ENCODE data around the gene CCDC188. TPM values are rescaled to one million over a fixed set of nuclear protein-coding genes. Genes with fewer than 3 reads are reported as not detected.

CCDC188 gene
- total RNA-seq, 1 donor from 2014 or later: not detected

- H3K9me3 ChIP-seq (ENCODE audit: insufficient read depth, low read depth, low read length): no peaks in the 10 kb centered on the region
- peaks cover 15% of the 10 kb centered on the region for H3K36me3 ChIP-seq (ENCODE audit: insufficient read depth, low read length)
- no peak overlapping the region for H3K27ac ChIP-seq (ENCODE audit: low read depth, low read length)
- peaks cover 70% of the 10 kb centered on the region for H3K79me2 ChIP-seq (ENCODE audit: insufficient read depth, low read length)
- peaks cover 58% of the 10 kb centered on the region for H4K20me1 ChIP-seq (ENCODE audit: insufficient read depth, low read length)
- no peak for TF ChIP-seq EZH2 (IDR thresholded peaks at IDR 0.05; ENCODE audit: insufficient read depth, low read length)
- Mint-ChIP-seq H3K4me1 (ENCODE audit: low read depth, unreplicated experiment) (peaks cover 3% of the 10 kb centered on the region), H3K36me3 (ENCODE audit: low read depth, unreplicated experiment) (peaks cover 10% of the 10 kb centered on the region), H3K27me3 (ENCODE audit: low read depth, unreplicated experiment) (no peaks in the 10 kb centered on the region), H3K9me3 (ENCODE audit: unreplicated experiment) (no peaks in the 10 kb centered on the region), H3K27ac (ENCODE audit: unreplicated experiment) (no peak overlapping the region), H3K4me3 (ENCODE audit: unreplicated experiment) (peak overlapping the region; percentile 8)
- no peak overlapping the region for H3K4me2 ChIP-seq (ENCODE audit: low read length)
- no peak overlapping the region for H3K9ac ChIP-seq (ENCODE audit: low read length)
- no peak overlapping the region for H2AFZ ChIP-seq (ENCODE audit: low read depth, low read length)
- no peak overlapping the region for H3K4me3 ChIP-seq (ENCODE audit: insufficient read depth, low read depth, low read length)
- no peaks in the 10 kb centered on the region for H3K27me3 ChIP-seq (ENCODE audit: insufficient read depth, low read length)
- DNase-seq (ENCODE audit: low read depth) (no peak), FAIRE-seq (no peak)
- peaks cover 12% of the 10 kb centered on the region for H3K4me1 ChIP-seq (ENCODE audit: insufficient read depth, low read length)
These were observed 28.9 kb downstream of the CCDC188 start for GRCh38 chr22:20121856-20122415.

- H3K27me3 Mint-ChIP-seq (ENCODE audit: low read depth, unreplicated experiment): no peaks in the 10 kb centered on the region
- Histone ChIP-seq H3K4me3 (ENCODE audit: insufficient read depth, low read depth, low read length) (peak overlapping the region; percentile 73), H3K27me3 (ENCODE audit: insufficient read depth, low read length) (no peaks in the 10 kb centered on the region), H3K4me1 (ENCODE audit: insufficient read depth, low read length) (peaks cover 17% of the 10 kb centered on the region), H3K36me3 (ENCODE audit: insufficient read depth, low read length) (peaks cover 12% of the 10 kb centered on the region), H3K79me2 (ENCODE audit: insufficient read depth, low read length) (peaks cover 88% of the 10 kb centered on the region), H3K4me2 (ENCODE audit: low read length) (peak overlapping the region; percentile 85), H3K9me3 (ENCODE audit: insufficient read depth, low read depth, low read length) (no peaks in the 10 kb centered on the region), H4K20me1 (ENCODE audit: insufficient read depth, low read length) (peaks cover 40% of the 10 kb centered on the region), H3K27ac (ENCODE audit: low read depth, low read length) (peak overlapping the region; percentile 66), H2AFZ (ENCODE audit: low read depth, low read length) (no peak overlapping the region), H3K9ac (ENCODE audit: low read length) (peak overlapping the region; percentile 96)
- H3K4me1 Mint-ChIP-seq (ENCODE audit: low read depth, unreplicated experiment): peaks cover 3% of the 10 kb centered on the region
- H3K36me3 Mint-ChIP-seq (ENCODE audit: low read depth, unreplicated experiment): peaks cover 12% of the 10 kb centered on the region
- TF ChIP-seq CTCF (IDR thresholded peaks at IDR 0.05; ENCODE audit: insufficient read depth, low read depth, low read length): no peak
- no peak for TF ChIP-seq EZH2 (IDR thresholded peaks at IDR 0.05; ENCODE audit: insufficient read depth, low read length)
- DNase-seq (ENCODE audit: low read depth) (no peak), FAIRE-seq (no peak)
- H3K27ac Mint-ChIP-seq (ENCODE audit: unreplicated experiment): peak overlapping the region; percentile 89
- no peaks in the 10 kb centered on the region for H3K9me3 Mint-ChIP-seq (ENCODE audit: unreplicated experiment)
- peak overlapping the region; percentile 93 for H3K4me3 Mint-ChIP-seq (ENCODE audit: unreplicated experiment)
These were observed 32.4 kb downstream of the CCDC188 start for GRCh38 chr22:20118300-20119020.

GRCh38 chr22:20117633-20118299 is 33.1 kb downstream of the CCDC188 start:
- Histone ChIP-seq H3K4me2 (ENCODE audit: low read length) (peak overlapping the region; percentile 85), H3K4me1 (ENCODE audit: insufficient read depth, low read length) (peaks cover 17% of the 10 kb centered on the region), H3K27me3 (ENCODE audit: insufficient read depth, low read length) (no peaks in the 10 kb centered on the region), H3K27ac (ENCODE audit: low read depth, low read length) (peak overlapping the region; percentile 66), H3K36me3 (ENCODE audit: insufficient read depth, low read length) (peaks cover 12% of the 10 kb centered on the region), H4K20me1 (ENCODE audit: insufficient read depth, low read length) (peaks cover 38% of the 10 kb centered on the region), H3K4me3 (ENCODE audit: insufficient read depth, low read depth, low read length) (peak overlapping the region; percentile 73), H3K9ac (ENCODE audit: low read length) (peak overlapping the region; percentile 96), H3K9me3 (ENCODE audit: insufficient read depth, low read depth, low read length) (no peaks in the 10 kb centered on the region), H2AFZ (ENCODE audit: low read depth, low read length) (peak overlapping the region; percentile 20), H3K79me2 (ENCODE audit: insufficient read depth, low read length) (peaks cover 84% of the 10 kb centered on the region)
- Mint-ChIP-seq H3K4me3 (ENCODE audit: unreplicated experiment) (peak overlapping the region; percentile 93), H3K27me3 (ENCODE audit: low read depth, unreplicated experiment) (no peaks in the 10 kb centered on the region), H3K4me1 (ENCODE audit: low read depth, unreplicated experiment) (peaks cover 3% of the 10 kb centered on the region), H3K36me3 (ENCODE audit: low read depth, unreplicated experiment) (peaks cover 12% of the 10 kb centered on the region), H3K9me3 (ENCODE audit: unreplicated experiment) (no peaks in the 10 kb centered on the region), H3K27ac (ENCODE audit: unreplicated experiment) (peak overlapping the region; percentile 89)
- no peak for TF ChIP-seq CTCF (IDR thresholded peaks at IDR 0.05; ENCODE audit: insufficient read depth, low read depth, low read length)
- TF ChIP-seq EZH2 (IDR thresholded peaks at IDR 0.05; ENCODE audit: insufficient read depth, low read length): no peak
- FAIRE-seq: no peak
- DNase-seq (ENCODE audit: low read depth): peak; percentile 22
